ENCODE measurements around the gene VPS13D.

The VPS13D gene, protein sequence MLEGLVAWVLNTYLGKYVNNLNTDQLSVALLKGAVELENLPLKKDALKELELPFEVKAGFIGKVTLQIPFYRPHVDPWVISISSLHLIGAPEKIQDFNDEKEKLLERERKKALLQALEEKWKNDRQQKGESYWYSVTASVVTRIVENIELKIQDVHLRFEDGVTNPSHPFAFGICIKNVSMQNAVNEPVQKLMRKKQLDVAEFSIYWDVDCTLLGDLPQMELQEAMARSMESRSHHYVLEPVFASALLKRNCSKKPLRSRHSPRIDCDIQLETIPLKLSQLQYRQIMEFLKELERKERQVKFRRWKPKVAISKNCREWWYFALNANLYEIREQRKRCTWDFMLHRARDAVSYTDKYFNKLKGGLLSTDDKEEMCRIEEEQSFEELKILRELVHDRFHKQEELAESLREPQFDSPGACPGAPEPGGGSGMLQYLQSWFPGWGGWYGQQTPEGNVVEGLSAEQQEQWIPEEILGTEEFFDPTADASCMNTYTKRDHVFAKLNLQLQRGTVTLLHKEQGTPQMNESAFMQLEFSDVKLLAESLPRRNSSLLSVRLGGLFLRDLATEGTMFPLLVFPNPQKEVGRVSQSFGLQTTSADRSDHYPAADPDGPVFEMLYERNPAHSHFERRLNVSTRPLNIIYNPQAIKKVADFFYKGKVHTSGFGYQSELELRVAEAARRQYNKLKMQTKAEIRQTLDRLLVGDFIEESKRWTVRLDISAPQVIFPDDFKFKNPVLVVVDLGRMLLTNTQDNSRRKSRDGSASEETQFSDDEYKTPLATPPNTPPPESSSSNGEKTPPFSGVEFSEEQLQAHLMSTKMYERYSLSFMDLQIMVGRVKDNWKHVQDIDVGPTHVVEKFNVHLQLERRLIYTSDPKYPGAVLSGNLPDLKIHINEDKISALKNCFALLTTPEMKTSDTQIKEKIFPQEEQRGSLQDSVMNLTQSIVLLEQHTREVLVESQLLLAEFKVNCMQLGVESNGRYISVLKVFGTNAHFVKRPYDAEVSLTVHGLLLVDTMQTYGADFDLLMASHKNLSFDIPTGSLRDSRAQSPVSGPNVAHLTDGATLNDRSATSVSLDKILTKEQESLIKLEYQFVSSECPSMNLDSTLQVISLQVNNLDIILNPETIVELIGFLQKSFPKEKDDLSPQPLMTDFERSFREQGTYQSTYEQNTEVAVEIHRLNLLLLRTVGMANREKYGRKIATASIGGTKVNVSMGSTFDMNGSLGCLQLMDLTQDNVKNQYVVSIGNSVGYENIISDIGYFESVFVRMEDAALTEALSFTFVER (N-terminal part only)

DNA sequence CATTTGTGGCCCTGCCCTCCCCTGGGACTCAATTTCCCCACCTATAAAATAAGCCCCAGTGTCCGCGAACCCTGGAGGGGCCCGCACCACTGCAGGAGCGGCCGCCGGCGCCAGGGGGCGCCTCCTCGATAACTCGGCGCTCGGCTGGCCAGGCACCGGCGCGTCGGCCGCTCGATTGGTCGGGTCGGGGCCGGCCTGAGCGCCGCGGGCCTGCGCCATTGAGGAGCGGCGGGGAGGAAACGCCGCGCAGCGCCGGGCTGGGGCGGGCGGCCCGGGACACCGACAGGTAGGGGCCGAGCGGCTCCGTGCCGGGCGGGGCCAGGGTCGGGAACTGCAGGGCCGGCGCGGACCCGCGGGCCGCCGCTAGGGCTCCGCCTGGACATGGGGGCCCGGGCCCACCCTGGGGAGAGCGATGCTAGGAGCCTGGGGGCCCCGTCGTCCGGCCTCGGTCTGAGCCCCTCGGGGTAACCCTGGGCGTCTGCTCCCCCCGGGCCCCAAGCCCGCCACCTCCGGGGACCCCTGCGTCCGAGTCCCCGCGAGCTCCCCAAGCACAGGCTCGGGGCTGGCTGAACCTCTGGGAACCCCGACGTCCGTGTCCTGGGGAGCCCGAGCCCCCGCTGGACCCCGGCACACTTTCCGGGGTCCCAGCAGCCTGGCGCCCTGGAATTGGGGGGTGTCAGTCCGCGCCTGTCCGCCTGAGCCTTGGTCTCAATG, at the start of gene VPS13D:
VPS13D (plus strand) TSS at position 196 of the 714 bp plus-strand sequence. CDS start 4,237 bp downstream, outside the sequence.
- peak; percentile 50 for DNase-seq

DNA sequence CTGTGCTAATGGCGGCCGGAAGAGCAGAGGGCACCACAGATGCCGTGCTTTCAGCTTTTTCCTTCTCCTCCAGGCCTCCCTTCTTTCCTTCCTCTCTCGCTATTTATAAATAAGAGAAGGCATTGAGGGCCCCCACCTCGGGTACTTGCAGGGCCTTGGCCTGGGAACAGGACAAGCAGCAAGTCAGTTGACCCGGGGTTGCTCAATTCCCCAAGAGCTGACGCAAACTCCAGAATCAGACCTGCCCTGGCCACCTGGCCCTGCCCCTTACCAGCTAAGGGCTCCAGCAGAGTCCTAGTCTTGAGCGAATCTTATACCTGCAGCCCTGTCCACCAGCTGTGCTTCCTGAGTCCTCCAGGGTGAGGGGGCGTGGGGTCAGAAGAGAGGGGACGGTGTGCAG, 49.5 kb upstream of the VPS13D start:
- no peak for DNase-seq

DNA sequence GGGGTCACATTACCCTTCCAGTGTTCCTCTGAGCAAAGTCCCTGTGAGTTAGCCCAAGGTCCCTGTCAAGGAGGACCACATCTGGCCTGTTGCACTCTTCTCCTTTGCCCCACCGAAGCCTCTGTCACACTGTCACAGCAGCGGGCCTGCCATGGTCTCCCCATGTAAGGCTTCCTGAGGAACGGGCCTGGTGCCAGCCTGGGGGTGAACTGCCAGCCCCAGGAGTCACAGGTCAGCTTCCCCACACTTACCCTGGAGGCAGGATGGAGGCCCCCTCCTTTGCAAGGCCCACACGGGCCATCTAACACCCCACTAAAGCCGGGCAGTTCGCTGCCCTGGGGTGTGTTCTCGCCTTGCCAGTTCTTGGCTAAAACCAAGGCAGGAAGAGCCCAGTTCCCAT, 48.9 kb upstream of the VPS13D start:
- no peak for DNase-seq

DNA sequence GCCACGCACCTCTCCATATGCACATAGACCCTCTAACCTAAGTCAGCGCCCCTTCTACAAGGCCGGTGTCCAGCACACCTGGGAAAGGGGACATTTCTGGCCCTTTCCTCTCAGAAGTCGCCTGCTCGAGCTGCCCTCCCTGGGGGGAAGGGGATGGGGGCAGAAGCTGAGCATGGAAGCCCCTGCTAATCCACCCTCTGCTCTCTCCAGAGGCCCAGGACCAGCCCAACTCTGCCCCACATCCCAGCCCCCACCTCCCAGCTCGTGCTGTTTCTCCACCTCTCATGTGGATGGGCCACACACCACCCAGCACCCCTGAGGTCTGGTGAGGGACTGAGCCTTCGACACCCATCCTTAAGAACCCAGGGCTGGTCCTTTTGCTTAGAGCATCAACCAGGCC, 48.3 kb upstream of the VPS13D start:
- DNase-seq: no peak

DNA sequence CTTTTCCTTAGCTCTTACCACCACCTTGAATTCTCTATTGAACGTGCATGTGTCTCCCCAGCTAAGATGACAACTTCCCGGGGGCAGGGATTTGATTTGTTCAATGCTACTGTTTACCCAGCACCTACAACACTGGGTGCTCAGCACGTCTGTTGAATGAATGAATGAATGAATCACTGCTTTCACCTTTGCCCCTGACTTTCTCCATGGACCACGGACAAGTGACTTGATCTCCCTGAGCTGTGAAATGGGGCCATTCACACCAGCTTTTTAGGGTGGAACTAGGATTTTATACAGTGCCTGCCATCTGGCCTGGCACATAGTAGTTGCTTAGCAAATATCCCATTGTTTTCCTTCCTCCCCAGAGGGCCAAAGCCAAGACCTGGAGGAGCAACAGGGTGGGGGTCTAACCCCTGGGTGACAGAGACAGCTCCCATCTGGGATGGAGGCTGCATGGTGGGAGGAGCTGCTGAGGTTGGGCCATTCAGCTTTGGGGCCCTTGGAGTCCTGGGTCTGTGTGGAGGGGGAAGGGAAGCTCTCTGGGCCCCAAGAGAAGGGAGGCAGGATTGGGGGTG, 47.3 kb upstream of the VPS13D start:
- DNase-seq: no peak

DNA sequence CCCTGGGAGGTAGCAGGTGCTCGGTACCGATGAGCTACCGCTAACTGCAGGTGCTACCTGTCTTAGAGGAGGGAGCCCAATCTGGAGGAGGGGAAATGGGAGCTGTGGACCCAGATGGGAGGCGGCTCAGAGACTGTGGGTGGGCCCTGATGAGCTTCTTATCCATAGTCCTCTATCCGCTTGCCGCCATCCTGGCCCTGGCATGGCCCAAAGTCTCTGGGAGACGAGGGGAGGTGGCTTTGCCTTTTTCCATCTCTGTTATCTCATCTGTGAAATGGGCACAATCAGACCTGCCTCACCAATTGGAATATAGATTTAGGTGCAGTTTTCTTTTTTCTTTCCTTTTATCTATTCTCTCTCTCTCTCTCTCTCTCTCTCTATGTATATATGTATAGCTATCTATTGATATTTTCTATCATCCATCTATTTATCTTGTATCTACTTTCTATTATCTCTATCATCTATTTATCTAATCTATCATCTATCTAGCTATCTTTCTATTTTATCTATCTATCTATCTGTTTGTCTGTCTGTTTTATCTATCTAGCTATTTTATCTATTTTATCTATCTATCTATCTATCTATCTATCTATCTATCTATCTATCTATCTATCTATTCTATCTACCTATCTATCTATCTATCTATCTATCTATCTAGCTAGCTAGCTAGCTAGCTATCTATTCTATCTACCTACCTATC, 46.6 kb upstream of the VPS13D start:
- DNase-seq: no peak

DNA sequence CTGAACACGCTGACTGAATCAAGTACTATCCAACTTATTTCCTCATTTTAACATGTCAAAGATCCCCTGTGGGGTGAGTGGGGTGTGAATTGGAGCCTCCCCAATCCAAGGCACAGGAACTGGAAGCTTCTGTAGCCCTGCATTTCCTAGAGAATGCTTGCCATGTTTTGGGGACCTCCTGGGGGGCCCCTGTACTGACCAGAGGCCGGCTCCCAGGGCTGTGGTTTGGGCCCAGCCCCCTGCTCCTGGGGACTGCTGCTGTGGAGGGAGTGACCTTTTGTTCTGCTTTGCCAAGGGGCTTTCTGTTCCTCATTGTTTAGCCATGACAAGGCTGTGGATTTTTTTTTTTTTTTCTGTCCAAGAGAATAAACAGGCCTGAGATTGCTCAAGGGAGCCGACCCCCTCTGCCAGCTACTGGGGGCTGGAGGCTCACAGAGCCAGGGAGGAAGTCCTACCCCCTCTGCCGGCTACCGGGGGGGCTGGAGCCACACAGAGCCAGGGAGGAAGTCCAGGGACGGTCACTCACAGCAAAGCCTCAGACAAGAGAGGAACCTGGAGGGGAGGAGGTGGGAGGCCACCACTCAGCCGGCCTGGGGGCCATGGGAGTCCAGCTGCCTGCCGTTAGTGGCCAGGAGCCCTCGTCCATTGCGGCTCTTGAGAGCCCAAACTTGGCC, 45.7 kb upstream of the VPS13D start:
- no peak for DNase-seq

DNA sequence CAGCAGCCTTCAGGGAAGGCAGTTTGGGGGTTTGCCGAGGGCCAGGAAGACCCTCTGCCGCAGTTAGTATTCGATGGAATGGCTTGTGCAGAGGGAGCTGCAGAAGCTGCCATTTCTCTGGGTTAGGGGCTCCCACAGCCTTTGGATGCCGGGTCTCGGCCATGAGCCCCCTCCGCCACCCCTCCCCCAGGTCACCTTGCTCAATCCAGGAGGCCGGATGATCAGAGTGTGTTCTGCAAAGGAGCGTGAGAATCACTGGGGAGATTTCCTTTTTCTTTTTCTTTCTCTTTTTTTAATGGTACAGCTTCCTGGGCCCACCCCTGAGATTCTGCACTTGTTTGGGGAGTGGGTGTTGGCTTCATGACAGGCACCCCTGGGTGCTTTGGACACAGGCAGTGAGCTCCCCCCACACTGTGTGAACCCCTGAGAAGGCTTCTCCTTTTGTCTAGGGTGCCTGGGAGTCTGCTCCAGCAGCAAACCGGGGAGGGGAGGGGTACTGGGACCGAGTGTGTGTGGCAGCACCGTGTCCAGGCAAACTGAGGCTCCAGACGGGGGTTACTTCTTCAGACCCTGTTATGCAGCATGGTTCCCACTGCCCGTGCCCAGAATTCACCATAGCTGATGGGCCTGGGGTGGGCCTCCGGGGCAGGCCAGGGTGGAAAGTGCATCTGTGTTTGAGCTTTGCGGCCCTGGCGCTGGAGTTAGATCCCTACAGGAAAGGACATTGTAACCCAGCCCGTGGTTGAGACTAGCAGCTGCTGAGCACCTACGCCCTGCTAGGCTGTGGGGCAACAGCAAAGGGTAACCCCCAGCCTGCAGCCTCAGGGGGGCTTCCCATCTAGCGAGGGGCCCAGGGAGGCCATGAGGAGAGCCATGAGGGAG, 44.6 kb upstream of the VPS13D start:
- DNase-seq: no peak

DNA sequence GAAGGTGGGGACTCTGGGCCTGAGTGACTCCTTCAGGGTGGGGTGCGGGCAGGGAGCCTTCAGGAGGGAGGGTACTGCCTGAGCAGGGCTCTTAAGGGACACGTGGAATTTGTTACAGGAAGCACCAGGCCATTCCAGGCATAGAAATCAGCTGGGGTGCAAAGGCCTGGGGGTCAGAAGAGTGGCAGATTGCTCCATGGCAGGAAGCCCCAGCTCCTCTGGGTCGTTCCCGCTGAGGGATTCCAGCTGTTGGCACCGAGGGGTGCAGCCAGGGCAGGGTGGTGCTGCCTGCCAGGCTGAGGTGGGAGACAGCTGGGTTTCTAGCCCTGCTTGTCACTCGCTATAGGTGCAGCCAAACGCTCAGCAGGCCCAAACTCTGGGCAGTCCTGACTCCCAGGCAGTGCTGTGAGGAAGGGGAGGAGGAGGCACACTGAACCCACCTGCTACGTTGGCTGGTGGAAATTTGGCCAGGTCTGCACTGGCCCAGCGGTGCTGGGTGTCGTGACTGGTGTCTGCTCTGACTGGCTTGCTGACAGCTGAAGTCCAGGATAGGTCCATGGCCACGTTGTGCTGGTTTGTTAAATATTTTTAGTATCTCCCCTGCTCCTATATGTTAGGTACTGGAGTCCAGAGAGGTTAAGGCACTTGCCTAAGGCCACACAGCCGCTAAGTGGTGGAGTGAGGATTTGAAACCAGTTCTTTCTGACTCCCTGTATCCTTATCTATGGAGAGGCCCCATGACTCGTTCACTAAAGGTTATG, 43.7 kb upstream of the VPS13D start:
- DNase-seq: no peak

DNA sequence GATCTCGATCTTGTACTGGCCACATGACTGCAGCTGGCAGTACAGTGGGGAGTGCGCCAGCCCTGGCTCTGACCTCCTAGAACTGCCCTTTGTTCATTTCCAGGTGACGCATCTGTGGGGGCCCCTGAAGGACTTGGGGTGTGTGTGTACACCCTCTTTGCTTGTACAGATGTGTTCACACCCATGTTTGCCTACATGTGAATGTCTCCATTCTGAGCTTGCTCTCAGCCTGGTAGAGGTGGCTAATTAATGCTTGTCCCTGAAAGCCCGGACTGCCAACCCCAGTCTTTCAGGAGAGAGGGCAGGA, 43.2 kb upstream of the VPS13D start:
- no peak for DNase-seq

DNA sequence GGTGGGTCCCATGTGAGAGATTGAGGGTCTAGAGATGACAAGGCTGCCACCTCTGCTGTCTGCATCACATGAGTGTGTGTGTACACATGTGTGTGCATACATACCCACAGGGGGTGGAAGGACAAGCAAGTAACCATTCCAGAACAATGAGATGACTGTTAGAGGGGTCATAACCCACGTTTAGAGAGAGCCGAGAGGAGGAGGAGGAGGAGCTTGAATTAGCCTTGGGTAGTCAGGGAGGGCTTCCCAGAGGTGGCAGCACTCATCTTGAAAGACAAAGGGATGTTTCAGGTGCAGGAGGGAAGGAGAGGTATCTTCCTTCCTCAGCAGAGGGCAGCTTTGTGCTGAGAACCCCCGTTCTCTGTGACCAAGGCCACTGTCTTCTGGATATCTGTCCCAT, 41.7 kb upstream of the VPS13D start:
- DNase-seq: no peak

DNA sequence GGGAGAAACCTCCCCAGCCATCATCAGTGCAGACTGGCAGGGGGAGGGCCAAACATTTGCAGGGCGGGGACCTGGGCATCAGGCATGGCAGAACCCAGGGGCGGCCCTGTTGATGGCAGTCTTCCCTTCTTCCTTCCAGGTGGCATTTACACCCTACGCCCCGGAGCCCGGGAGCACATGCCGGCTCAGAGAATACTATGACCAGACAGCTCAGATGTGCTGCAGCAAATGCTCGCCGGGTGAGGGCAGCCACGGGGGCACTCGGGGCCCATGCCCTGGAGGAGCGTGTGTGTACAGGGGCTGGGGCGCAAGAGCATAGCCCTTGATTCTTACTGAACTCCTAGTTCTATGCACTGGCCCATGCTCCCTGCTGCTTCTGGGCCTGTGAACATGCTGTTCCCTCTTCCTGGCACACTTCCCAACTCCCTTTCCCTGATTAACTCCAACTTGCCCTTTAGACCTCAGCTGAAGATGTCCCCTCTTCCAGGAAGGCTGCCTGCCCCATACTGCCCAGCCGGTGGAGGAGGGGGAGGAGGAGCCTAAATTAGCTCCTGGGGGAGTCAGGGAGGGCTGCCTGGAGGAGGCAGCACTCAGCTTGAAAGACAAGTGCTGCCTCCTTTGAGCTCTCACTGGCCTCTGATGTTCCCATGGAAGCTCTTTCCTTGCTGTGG, 41.0 kb upstream of the VPS13D start:
- no peak for DNase-seq

DNA sequence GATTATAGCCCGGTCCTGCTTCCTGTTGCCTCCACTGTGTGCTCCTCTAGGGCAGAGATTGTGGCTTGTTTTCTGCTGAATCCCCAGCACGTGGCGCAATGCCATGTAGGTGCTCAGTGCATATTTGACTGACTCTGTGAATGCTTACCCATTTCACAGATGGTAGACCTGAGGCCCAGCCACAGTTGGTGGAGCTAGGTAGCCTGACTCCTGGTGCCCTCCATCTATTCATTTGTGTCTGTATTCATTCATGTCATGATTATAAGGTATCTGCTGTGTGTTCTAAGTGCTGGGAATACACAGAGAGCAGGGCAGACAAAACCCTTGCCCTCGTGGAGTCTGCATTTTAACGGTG, 40.5 kb upstream of the VPS13D start:
- no peak for DNase-seq

DNA sequence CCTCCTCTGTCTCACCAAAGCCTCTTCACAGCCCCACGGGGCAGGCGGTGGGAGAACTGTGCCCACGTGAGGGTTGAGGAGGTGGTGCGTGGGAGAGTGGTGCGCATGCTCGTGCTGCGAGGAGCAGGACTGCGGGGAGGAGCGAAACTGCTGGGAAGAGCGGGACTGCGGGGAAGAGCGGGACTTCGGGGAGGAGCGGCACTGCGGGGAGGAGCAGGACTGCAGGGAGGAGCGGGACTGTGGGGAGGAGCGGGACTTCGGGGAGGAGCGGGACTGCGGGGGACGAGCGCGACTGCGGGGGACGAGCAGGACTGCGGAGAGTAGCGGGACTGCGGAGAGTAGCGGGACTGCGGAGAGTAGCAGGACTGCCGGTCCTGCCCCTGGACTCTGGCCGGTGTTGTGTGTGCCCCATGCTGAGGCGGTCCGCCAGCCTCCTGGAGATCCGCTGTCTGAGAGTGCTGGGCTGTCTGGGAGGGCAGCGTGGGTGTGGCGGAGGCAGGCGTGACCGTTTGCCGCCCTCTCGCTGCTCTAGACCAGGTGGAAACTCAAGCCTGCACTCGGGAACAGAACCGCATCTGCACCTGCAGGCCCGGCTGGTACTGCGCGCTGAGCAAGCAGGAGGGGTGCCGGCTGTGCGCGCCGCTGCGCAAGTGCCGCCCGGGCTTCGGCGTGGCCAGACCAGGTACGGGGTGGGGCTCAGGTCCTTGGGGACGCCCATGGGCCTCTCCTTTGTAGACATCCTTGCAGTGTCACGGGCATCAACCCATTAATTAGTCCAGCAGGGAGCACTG, 38.4 kb upstream of the VPS13D start:
- peak; percentile 10 for DNase-seq

DNA sequence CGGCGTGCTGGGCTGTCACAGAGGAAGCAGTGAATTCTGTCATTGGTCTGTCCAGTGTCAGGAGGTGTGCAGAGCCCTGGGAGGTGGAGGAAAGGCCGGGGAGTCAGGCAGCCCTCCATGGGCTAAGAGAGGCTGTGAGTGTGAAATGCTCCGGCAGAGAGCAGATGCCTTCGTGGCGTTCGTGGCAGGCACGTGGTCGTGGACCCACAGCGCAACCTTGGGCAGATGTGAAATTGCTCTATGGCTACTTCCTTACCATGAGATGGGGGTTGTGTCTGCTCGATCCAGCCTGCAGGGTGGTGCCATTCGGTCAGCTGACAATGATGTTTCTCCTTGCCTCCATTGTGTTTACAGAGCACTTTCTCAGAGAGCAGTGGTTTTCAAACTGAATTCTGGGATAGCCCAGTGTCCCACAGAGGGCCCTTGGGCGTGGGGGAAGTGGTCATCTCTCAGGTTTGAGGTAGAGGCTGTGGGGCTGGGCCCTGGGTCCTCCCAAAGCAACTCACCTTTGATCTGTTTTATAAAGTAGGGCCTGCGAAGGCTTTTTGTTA, 35.1 kb upstream of the VPS13D start:
- DNase-seq: no peak

DNA sequence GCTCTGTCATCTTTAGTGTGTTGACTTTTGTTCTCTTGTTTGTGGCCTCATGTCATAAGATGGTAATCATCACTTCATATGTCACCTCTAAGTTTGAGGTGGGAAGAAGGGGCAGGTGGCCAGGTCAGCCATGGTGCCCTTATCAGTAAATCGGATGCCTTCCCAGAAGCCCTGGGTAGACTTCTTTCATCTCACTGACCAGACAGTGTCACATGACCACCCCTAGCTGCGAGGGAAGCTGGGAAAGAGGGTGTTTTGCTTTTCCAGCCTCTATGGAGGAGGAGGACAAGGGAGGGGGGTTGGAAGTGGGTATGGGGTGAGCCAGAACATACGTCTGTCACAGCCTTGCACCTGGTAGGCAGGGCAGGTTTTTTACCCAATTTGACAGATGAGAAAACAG, 34.4 kb upstream of the VPS13D start:
- no peak for DNase-seq

DNA sequence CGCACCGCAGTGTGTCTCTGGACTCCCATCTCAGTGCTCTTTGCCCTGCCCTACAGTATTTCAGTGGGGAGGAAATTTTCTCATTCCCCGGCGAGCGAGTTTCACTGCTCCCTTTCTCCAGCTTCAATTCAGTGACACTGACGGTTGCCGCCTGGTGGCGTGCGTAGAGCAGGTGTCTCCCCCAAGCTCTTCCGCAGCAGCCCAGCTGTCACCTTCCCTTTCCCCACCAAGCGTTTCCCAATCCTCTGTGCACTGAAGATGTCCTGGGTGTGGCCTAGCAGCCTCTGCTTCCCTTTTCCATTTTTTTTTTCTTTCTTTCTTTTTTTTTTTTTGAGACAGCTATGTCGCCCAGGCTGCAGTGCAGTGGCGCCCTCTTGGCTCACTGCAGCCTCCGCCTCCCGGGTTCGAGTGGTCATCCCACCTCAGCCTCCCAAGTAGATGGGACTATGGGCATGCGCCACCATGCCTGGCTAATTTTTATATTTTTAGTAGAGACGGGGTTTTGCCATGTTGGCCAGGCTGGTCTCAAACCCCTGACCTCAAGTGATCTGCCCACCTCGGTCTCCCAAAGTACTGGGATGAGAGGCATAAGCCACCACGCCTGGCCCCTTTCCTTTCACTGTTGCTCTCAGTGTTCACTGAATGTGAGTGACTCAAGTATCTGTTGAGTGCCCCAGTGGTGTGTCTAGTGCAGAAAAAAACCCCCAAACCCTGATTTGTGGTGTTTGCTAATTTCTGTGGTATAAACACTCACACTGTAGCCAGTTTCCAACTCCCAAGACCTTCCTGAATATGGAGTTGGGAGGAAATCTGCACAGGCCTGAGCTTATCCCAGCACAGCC, 33.0 kb upstream of the VPS13D start:
- no peak for DNase-seq
